ENCODE measurements around the gene RAB3GAP1. TPM values are rescaled to one million over a fixed set of nuclear protein-coding genes. Genes with fewer than 3 reads are reported as not detected.

RAB3GAP1 gene
- polyA plus RNA-seq, 4 donors: 15.1 to 42.9 (median 17.0) TPM

- DNase-seq: peak in 1 of 2 donors; percentile 4
Observed at GRCh38 chr2:135202751-135203150, 150.7 kb downstream of the RAB3GAP1 start.

GRCh38 chr2:135203944-135204343, 151.9 kb downstream of the RAB3GAP1 start:
- H3K9me3 ChIP-seq (ENCODE audit: control insufficient read depth in 2 of 2, insufficient read depth in 1 of 2, low read depth in 1 of 2, low read length in 1 of 2): no peaks in the 10 kb centered on the region
- DNase-seq: peak in 1 of 2 donors; percentile 10
- 95 to 96% (median 96%) methylated on average over 3 of the region's 3 CpGs for WGBS, 3 donors
- peaks cover 0 to 3% (median 0%) of the 10 kb centered on the region in 3 donors for H3K36me3 ChIP-seq (ENCODE audit: control insufficient read depth in 3 of 3, insufficient read depth in 2 of 3, low read depth in 1 of 3, low read length in 3 of 3)
- no peak for FAIRE-seq
- no peaks in the 10 kb centered on the region for H3K4me1 ChIP-seq (ENCODE audit: control insufficient read depth in 3 of 3, insufficient read depth in 2 of 3, low read depth in 1 of 3, low read length in 2 of 3)
- H3K4me3 ChIP-seq (ENCODE audit: low read depth in 1 of 3, low read length in 3 of 3): no peak overlapping the region
- no peaks in the 10 kb centered on the region for H3K27me3 ChIP-seq (ENCODE audit: control insufficient read depth in 3 of 3, insufficient read depth in 3 of 3, low read length in 3 of 3)
- H3K27ac ChIP-seq (ENCODE audit: low read depth in 1 of 3, low read length in 2 of 3): no peak overlapping the region

More at GRCh38 chr2:135202751-135203150, 150.7 kb downstream of the RAB3GAP1 start:
- no peak overlapping the region for H3K4me3 ChIP-seq (ENCODE audit: low read depth in 1 of 3, low read length in 3 of 3)
- H3K27me3 ChIP-seq (ENCODE audit: control insufficient read depth in 3 of 3, insufficient read depth in 3 of 3, low read length in 3 of 3): no peaks in the 10 kb centered on the region
- no peaks in the 10 kb centered on the region for H3K4me1 ChIP-seq (ENCODE audit: control insufficient read depth in 3 of 3, insufficient read depth in 2 of 3, low read depth in 1 of 3, low read length in 2 of 3)
- no peak for FAIRE-seq
- peaks cover 0 to 3% (median 0%) of the 10 kb centered on the region in 3 donors for H3K36me3 ChIP-seq (ENCODE audit: control insufficient read depth in 3 of 3, insufficient read depth in 2 of 3, low read depth in 1 of 3, low read length in 3 of 3)
- no peak overlapping the region for H3K27ac ChIP-seq (ENCODE audit: low read depth in 1 of 3, low read length in 2 of 3)
- H3K9me3 ChIP-seq (ENCODE audit: control insufficient read depth in 2 of 2, insufficient read depth in 1 of 2, low read depth in 1 of 2, low read length in 1 of 2): no peaks in the 10 kb centered on the region

GRCh38 chr2:135208016-135208415, 155.9 kb downstream of the RAB3GAP1 start:
- H3K9me3 ChIP-seq (ENCODE audit: control insufficient read depth in 2 of 2, insufficient read depth in 1 of 2, low read depth in 1 of 2, low read length in 1 of 2): no peaks in the 10 kb centered on the region
- H3K4me3 ChIP-seq (ENCODE audit: low read depth in 1 of 3, low read length in 3 of 3): no peak overlapping the region
- H3K27ac ChIP-seq (ENCODE audit: low read depth in 1 of 3, low read length in 2 of 3): no peak overlapping the region
- FAIRE-seq: no peak
- no peaks in the 10 kb centered on the region for H3K4me1 ChIP-seq (ENCODE audit: control insufficient read depth in 3 of 3, insufficient read depth in 2 of 3, low read depth in 1 of 3, low read length in 2 of 3)
- WGBS, 3 donors: 64 to 67% (median 67%) methylated on average over 2 of the region's 2 CpGs
- H3K27me3 ChIP-seq (ENCODE audit: control insufficient read depth in 3 of 3, insufficient read depth in 3 of 3, low read length in 3 of 3): no peaks in the 10 kb centered on the region
- no peaks in the 10 kb centered on the region for H3K36me3 ChIP-seq (ENCODE audit: control insufficient read depth in 3 of 3, insufficient read depth in 2 of 3, low read depth in 1 of 3, low read length in 3 of 3)
- no peak for DNase-seq

GRCh38 chr2:135212757-135213156, 160.7 kb downstream of the RAB3GAP1 start:
- WGBS, 3 donors: 87 to 95% (median 94%) methylated on average over 2 of the region's 2 CpGs
- Histone ChIP-seq H3K9me3 (ENCODE audit: control insufficient read depth in 2 of 2, insufficient read depth in 1 of 2, low read depth in 1 of 2, low read length in 1 of 2) (no peaks in the 10 kb centered on the region), H3K27me3 (ENCODE audit: control insufficient read depth in 3 of 3, insufficient read depth in 3 of 3, low read length in 3 of 3) (no peaks in the 10 kb centered on the region), H3K4me3 (ENCODE audit: low read depth in 1 of 3, low read length in 3 of 3) (no peak overlapping the region), H3K4me1 (ENCODE audit: control insufficient read depth in 3 of 3, insufficient read depth in 2 of 3, low read depth in 1 of 3, low read length in 2 of 3) (no peaks in the 10 kb centered on the region), H3K27ac (ENCODE audit: low read depth in 1 of 3, low read length in 2 of 3) (no peak overlapping the region), H3K36me3 (ENCODE audit: control insufficient read depth in 3 of 3, insufficient read depth in 2 of 3, low read depth in 1 of 3, low read length in 3 of 3) (no peaks in the 10 kb centered on the region)
- no peak for DNase-seq
- FAIRE-seq: no peak

- DNase-seq: no peak
- FAIRE-seq: no peak
- H3K27me3 ChIP-seq (ENCODE audit: control insufficient read depth in 3 of 3, insufficient read depth in 3 of 3, low read length in 3 of 3): no peaks in the 10 kb centered on the region
- no peak overlapping the region for H3K4me3 ChIP-seq (ENCODE audit: low read depth in 1 of 3, low read length in 3 of 3)
- H3K9me3 ChIP-seq (ENCODE audit: control insufficient read depth in 2 of 2, insufficient read depth in 1 of 2, low read depth in 1 of 2, low read length in 1 of 2): no peaks in the 10 kb centered on the region
- H3K36me3 ChIP-seq (ENCODE audit: control insufficient read depth in 3 of 3, insufficient read depth in 2 of 3, low read depth in 1 of 3, low read length in 3 of 3): no peaks in the 10 kb centered on the region
- H3K4me1 ChIP-seq (ENCODE audit: control insufficient read depth in 3 of 3, insufficient read depth in 2 of 3, low read depth in 1 of 3, low read length in 2 of 3): no peaks in the 10 kb centered on the region
- H3K27ac ChIP-seq (ENCODE audit: low read depth in 1 of 3, low read length in 2 of 3): no peak overlapping the region
- WGBS, 3 donors: 95 to 100% (median 99%) methylated on average over 2 of the region's 2 CpGs
Observed at GRCh38 chr2:135218426-135218825, 166.3 kb downstream of the RAB3GAP1 start.

GRCh38 chr2:135219226-135219625, 167.1 kb downstream of the RAB3GAP1 start:
- DNase-seq (no peak), FAIRE-seq (no peak)

More at GRCh38 chr2:135219226-135219625, 167.1 kb downstream of the RAB3GAP1 start:
- Histone ChIP-seq H3K4me3 (ENCODE audit: low read depth in 1 of 3, low read length in 3 of 3) (no peak overlapping the region), H3K27ac (ENCODE audit: low read depth in 1 of 3, low read length in 2 of 3) (no peak overlapping the region), H3K27me3 (ENCODE audit: control insufficient read depth in 3 of 3, insufficient read depth in 3 of 3, low read length in 3 of 3) (no peaks in the 10 kb centered on the region), H3K4me1 (ENCODE audit: control insufficient read depth in 3 of 3, insufficient read depth in 2 of 3, low read depth in 1 of 3, low read length in 2 of 3) (no peaks in the 10 kb centered on the region), H3K9me3 (ENCODE audit: control insufficient read depth in 2 of 2, insufficient read depth in 1 of 2, low read depth in 1 of 2, low read length in 1 of 2) (no peaks in the 10 kb centered on the region), H3K36me3 (ENCODE audit: control insufficient read depth in 3 of 3, insufficient read depth in 2 of 3, low read depth in 1 of 3, low read length in 3 of 3) (no peaks in the 10 kb centered on the region)
- WGBS, 3 donors: 90 to 98% (median 96%) methylated on average over 1 of the region's 1 CpG

Other genes starting within 250 kb of the RAB3GAP1 start
- under 1 TPM in 1 of 4 donors, not detected in 3; 0.46 TPM for gene ACMSD, start 213.7 kb upstream of the RAB3GAP1 start, polyA plus RNA-seq
- 10 to 100 TPM in 2 of 4 donors, 1 to 10 TPM in 2; 5.4 to 41.5 (median 9.3) TPM for gene CCNT2, start 133.5 kb upstream of the RAB3GAP1 start, polyA plus RNA-seq
- gene MAP3K19, start 4.8 kb upstream of the RAB3GAP1 start, polyA plus RNA-seq: under 1 TPM in 1 of 4 donors, not detected in 3; 0.03 TPM